HCT116 (cell line): ENCODE measurements around the gene PRKX.

ENCODE experiments used
- EGR1 ChIP-seq: IDR thresholded peaks from 2 replicates; pipeline ENCODE4 v1.6.1; 2012; ENCODE audit warnings: low read depth
- ELF1 ChIP-seq: IDR thresholded peaks from 2 replicates; pipeline ENCODE4 v1.6.1; 2012; ENCODE audit warnings: low read depth, borderline replicate concordance
- EZH2 ChIP-seq: fragments of 200-600 bp; sonication (generic); IDR thresholded peaks from 2 replicates; pipeline ENCODE4 v1.6.1; 2017; ENCODE audit warnings: antibody characterized with exemption, mixed run types
- JUND ChIP-seq: IDR thresholded peaks from 2 replicates; pipeline ENCODE4 v1.6.1; 2012
- POLR2A ChIP-seq: IDR thresholded peaks from 2 replicates; pipeline ENCODE4 v1.7.0; 2011; ENCODE audit warnings: borderline replicate concordance; ENCODE audit not compliant: insufficient read depth, insufficient read length; ENCODE audit errors: extremely low read depth
- POLR2AphosphoS5 ChIP-seq: IDR thresholded peaks from 2 replicates; pipeline ENCODE4 v1.6.1; 2011; ENCODE audit warnings: mild to moderate bottlenecking, low read depth, low read length, moderate library complexity
- SP1 ChIP-seq: IDR thresholded peaks from 2 replicates; pipeline ENCODE4 v1.6.1; 2012; ENCODE audit warnings: low read depth
- YY1 ChIP-seq: IDR thresholded peaks from 2 replicates; pipeline ENCODE4 v1.6.1; 2011; ENCODE audit warnings: low read length, low read depth, moderate library complexity, mild to moderate bottlenecking; ENCODE audit not compliant: insufficient replicate concordance; ENCODE audit errors: extremely low read depth
- ZNF274 ChIP-seq: fragments of 200-500 bp; sonication (Bioruptor generic); IDR thresholded peaks from 2 replicates; pipeline ENCODE4 v1.6.1; 2014; ENCODE audit warnings: mild to moderate bottlenecking, low read depth, low read length, inconsistent platforms
- TF ChIP-seq, protein P1 (sequence below), 3 experiments: fragments of 200-600 bp in 1 of 3; sonication (generic) in 1 of 3; IDR thresholded peaks in 2 of 3; conservative IDR thresholded peaks in 1 of 3; 2 replicates each; pipeline ENCODE4 v1.5.1; 2012 to 2017; ENCODE audit warnings: low read depth in 2 of 3, low read length in 2 of 3, antibody characterized with exemption in 1 of 3, borderline replicate concordance in 1 of 3, control low read depth in 1 of 3, mild to moderate bottlenecking in 1 of 3, mixed read lengths in 1 of 3, mixed run types in 1 of 3, moderate library complexity in 1 of 3; ENCODE audit not compliant: insufficient read depth in 1 of 3
- TF ChIP-seq, protein P2 (sequence below): IDR thresholded peaks from 2 replicates; pipeline ENCODE4 v1.6.1; 2012
- TF ChIP-seq, protein P3 (sequence below): IDR thresholded peaks from 2 replicates; pipeline ENCODE4 v1.6.1; 2012; ENCODE audit warnings: low read depth
- TF ChIP-seq, protein P4 (sequence below): IDR thresholded peaks from 2 replicates; pipeline ENCODE4 v1.6.1; 2011; ENCODE audit warnings: mild to moderate bottlenecking, low read length, moderate library complexity; ENCODE audit not compliant: insufficient replicate concordance; ENCODE audit errors: extremely low read depth

DNA sequence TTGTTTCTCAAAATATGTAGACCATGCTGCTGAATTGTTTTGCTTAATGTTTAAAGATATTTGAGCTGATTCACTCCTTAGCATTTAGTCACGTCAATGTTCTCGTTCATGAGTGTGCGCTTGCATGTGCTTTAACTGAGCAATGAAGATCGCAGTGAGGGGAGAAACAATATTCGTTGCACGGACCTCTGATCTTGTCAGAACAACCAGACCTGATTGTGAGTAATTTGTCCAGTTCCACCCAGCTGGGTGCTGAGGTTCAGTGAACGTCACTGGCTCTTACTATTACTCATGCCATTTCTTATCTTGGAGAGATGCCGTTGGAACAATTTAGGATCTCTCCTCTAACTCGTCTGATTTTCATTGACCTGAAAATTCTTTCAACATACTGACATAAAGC lies 15.0 kb upstream of the PRKX start:
- TF ChIP-seq SP1 (no peak), POLR2A (no peak), POLR2AphosphoS5 (no peak), EZH2 (no peak), ELF1 (no peak), JUND (no peak), EGR1 (no peak), YY1 (no peak), ZNF274 (no peak)
- TF ChIP-seq, protein P1, sequence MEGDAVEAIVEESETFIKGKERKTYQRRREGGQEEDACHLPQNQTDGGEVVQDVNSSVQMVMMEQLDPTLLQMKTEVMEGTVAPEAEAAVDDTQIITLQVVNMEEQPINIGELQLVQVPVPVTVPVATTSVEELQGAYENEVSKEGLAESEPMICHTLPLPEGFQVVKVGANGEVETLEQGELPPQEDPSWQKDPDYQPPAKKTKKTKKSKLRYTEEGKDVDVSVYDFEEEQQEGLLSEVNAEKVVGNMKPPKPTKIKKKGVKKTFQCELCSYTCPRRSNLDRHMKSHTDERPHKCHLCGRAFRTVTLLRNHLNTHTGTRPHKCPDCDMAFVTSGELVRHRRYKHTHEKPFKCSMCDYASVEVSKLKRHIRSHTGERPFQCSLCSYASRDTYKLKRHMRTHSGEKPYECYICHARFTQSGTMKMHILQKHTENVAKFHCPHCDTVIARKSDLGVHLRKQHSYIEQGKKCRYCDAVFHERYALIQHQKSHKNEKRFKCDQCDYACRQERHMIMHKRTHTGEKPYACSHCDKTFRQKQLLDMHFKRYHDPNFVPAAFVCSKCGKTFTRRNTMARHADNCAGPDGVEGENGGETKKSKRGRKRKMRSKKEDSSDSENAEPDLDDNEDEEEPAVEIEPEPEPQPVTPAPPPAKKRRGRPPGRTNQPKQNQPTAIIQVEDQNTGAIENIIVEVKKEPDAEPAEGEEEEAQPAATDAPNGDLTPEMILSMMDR (IDR thresholded peaks at IDR 0.05 in 2 of 3, conservative IDR thresholded peaks at IDR 0.05 in 1 of 3; ENCODE audit: borderline replicate concordance in 1 of 3, insufficient read depth in 1 of 3, low read depth in 2 of 3, low read length in 2 of 3) = no peak
- TF ChIP-seq, protein P2, sequence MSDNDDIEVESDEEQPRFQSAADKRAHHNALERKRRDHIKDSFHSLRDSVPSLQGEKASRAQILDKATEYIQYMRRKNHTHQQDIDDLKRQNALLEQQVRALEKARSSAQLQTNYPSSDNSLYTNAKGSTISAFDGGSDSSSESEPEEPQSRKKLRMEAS = no peak
- TF ChIP-seq, protein P3, sequence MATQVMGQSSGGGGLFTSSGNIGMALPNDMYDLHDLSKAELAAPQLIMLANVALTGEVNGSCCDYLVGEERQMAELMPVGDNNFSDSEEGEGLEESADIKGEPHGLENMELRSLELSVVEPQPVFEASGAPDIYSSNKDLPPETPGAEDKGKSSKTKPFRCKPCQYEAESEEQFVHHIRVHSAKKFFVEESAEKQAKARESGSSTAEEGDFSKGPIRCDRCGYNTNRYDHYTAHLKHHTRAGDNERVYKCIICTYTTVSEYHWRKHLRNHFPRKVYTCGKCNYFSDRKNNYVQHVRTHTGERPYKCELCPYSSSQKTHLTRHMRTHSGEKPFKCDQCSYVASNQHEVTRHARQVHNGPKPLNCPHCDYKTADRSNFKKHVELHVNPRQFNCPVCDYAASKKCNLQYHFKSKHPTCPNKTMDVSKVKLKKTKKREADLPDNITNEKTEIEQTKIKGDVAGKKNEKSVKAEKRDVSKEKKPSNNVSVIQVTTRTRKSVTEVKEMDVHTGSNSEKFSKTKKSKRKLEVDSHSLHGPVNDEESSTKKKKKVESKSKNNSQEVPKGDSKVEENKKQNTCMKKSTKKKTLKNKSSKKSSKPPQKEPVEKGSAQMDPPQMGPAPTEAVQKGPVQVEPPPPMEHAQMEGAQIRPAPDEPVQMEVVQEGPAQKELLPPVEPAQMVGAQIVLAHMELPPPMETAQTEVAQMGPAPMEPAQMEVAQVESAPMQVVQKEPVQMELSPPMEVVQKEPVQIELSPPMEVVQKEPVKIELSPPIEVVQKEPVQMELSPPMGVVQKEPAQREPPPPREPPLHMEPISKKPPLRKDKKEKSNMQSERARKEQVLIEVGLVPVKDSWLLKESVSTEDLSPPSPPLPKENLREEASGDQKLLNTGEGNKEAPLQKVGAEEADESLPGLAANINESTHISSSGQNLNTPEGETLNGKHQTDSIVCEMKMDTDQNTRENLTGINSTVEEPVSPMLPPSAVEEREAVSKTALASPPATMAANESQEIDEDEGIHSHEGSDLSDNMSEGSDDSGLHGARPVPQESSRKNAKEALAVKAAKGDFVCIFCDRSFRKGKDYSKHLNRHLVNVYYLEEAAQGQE = no peak
- TF ChIP-seq, protein P4, sequence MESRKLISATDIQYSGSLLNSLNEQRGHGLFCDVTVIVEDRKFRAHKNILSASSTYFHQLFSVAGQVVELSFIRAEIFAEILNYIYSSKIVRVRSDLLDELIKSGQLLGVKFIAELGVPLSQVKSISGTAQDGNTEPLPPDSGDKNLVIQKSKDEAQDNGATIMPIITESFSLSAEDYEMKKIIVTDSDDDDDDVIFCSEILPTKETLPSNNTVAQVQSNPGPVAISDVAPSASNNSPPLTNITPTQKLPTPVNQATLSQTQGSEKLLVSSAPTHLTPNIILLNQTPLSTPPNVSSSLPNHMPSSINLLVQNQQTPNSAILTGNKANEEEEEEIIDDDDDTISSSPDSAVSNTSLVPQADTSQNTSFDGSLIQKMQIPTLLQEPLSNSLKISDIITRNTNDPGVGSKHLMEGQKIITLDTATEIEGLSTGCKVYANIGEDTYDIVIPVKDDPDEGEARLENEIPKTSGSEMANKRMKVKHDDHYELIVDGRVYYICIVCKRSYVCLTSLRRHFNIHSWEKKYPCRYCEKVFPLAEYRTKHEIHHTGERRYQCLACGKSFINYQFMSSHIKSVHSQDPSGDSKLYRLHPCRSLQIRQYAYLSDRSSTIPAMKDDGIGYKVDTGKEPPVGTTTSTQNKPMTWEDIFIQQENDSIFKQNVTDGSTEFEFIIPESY = no peak
